ENCODE measurements around the gene PRX.
"Not testable (repeated sequence)": the region's sequence is repeated elsewhere in the genome, so short reads cannot be mapped to it uniquely, and the experiment has no call there.

PRX gene

DNA sequence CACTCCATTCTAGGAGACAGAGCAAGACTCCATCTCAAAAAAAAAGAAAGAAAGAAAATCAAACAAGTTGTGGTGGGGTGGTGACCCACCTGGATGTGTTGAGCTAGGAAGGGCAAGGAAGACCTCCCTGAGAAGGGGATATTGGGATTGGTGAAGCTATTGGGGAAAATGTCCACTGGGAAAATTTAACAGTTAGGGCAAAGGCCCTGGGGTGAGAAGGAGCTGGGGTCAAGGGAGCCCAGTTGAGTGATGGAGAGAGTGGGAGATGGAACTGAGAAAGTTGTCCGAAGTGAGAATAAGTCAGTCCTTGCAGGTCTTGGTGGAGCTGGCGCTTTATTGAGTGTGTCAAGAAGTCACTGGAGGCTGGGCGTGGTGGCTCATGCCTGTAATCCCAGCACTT is 25.1 kb upstream of the PRX start:
- no peak for DNase-seq

DNA sequence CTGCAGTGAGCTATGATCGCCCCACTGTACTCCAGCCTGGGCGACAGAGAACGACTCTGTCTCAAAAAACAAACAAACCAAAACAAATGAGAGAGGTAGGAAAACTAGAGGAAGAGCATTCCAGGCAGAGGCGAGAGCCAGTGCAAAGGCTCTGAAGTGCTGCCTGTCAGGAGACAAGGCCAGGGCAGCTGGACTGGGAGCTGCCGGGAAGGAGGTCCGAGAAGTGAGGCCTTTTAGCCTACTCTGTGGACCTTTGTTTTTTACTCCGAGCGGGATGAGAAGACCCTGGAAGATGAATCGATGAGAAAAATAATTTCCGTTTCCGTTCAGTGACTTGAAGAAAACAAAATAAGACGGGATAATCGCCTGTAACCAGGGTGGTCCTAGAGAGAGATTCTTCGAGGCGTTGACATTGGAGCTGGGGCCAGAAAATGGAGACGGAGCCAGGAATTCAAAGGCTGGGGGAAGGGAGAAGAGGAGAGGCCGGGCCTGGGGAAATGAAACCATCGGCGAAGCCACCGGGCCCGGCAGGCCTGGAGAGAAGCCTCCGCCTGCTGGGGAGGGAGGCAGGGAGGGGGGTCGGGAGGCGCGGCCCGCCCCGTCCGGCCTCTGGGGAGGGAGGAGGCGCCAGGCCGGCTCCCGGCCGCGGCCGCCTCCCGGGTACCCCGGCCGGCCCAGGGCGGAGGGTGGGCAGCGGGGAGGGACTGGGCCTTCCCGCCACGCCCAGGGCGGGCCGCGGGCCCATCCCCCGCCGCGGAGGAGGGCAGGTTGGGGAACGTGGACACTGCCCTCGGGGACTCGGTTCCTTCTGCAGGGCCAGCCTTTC is 20.4 kb upstream of the PRX start:
- DNase-seq: peak; percentile 11 to 38

DNA sequence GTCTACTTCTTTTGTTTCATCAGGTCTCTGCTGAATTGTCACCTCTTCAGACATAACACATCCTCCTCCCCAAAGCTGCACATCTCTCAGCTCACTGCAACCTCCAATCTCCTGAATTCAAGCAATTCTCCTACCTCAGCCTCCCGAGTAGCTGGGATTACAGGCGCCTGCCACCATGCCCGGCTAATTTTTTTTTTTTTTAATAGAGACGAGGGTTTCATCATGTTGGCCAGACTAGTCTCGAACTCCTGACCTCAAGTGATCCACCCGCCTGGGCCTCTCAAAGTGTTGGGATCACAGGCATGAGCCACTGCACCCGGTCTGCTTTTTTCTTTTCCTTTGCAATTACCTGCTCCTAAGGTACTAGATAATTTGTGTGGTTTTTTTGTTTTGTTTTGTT is 19.6 kb upstream of the PRX start:
- DNase-seq: not testable (repeated sequence)

DNA sequence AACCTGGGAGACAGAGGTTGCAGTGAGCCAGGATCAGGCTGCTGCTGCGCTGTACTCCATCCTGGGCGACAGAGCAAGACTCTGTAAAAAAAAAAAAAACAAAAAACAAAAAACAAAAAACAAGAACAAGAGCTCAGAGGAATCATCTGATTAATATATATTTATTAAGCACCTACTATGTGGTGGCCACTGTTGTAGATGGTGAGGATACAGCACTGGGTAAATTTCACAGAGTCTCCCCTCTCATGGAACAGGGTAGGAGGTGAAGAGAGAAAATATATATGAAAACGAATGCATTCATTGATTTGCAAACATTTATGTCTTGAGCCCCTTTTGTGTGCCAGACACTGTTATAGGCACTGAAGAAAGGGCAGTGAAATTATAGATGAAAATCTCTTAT is 18.5 kb upstream of the PRX start:
- DNase-seq: no peak

DNA sequence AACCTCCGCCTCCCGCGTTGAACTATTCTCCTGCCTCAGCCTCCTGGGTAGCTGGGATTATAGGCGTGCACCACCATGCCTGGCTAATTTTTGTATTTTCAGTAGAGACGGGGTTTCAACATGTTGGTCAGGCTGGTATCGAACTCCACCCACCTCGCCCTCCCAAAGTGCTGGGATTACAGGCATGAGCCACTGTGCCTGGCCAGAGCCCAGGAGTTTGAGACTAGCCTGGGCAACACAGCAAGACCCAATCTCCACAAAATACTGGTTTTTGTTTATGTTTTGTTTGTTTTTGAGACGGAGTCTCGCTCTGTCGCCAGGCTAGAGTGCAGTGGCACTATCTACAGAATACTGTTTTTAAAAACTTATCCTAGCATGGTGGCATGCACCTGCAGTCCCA is 17.1 kb upstream of the PRX start:
- DNase-seq: not testable (repeated sequence)

DNA sequence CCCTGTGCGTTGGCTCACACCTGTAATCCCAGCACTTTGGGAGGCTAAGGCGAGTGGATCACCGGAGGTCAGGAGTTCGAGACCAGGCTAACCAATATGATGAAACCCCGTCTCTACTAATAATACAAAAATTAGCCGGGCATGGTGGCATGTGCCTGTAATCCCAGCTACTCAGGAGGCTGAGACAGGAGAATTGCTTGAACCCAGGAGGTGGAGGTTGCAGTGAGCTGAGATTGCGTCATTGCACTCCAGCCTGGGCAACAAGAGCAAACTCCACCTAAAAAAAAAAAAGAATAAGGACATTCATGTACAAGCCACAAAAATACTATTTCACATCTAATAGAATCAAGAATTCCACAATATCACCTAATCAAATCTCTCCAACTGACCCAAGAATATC is 15.0 kb upstream of the PRX start:
- not testable (repeated sequence) for DNase-seq

- peak; percentile 99 for DNase-seq
Measured at GRCh38 chr19:40425450-40426287, 12.5 kb upstream of the PRX start, which contains the start of gene SERTAD1. SERTAD1 (minus strand) TSS chr19:40425992; CDS start chr19:40423546, 2,446 bp downstream.

GRCh38 chr19:40424637-40425449 is 11.7 kb upstream of the PRX start:
- peak; percentile 29 to 41 for DNase-seq

- no peak for DNase-seq
Measured at GRCh38 chr19:40423938-40424337, 10.8 kb upstream of the PRX start.

GRCh38 chr19:40422748-40423566 is 9.8 kb upstream of the PRX start:
- no peak for DNase-seq

GRCh38 chr19:40421993-40422747 is 9.0 kb upstream of the PRX start:
- DNase-seq: no peak

- DNase-seq: peak; percentile 72 to 76
Measured at GRCh38 chr19:40420766-40421765, 7.9 kb upstream of the PRX start.

GRCh38 chr19:40420451-40420765 is 7.2 kb upstream of the PRX start:
- DNase-seq: no peak

GRCh38 chr19:40419780-40420179 is 6.6 kb upstream of the PRX start:
- DNase-seq: no peak

- no peak for DNase-seq
Measured at GRCh38 chr19:40419066-40419612, 6.0 kb upstream of the PRX start.

GRCh38 chr19:40418040-40418439 is 4.9 kb upstream of the PRX start:
- no peak for DNase-seq

DNA sequence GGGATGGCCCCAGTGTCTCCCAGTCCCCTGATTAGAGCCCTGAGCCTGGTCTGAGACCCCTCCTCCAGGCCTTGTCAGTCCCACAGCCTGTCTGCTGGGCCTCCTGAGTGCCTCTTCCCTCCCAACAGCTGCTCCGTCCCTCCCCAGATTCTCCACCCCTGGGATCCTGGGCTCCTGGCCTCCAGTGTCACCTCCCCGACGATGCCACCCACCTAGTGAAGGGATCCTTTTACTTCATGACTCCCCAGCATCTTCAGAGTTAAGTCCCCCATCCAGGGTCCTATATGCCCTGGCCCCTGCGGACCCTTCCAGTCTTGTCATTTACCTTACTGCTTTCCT is 4.4 kb upstream of the PRX start:
- no peak for DNase-seq

DNA sequence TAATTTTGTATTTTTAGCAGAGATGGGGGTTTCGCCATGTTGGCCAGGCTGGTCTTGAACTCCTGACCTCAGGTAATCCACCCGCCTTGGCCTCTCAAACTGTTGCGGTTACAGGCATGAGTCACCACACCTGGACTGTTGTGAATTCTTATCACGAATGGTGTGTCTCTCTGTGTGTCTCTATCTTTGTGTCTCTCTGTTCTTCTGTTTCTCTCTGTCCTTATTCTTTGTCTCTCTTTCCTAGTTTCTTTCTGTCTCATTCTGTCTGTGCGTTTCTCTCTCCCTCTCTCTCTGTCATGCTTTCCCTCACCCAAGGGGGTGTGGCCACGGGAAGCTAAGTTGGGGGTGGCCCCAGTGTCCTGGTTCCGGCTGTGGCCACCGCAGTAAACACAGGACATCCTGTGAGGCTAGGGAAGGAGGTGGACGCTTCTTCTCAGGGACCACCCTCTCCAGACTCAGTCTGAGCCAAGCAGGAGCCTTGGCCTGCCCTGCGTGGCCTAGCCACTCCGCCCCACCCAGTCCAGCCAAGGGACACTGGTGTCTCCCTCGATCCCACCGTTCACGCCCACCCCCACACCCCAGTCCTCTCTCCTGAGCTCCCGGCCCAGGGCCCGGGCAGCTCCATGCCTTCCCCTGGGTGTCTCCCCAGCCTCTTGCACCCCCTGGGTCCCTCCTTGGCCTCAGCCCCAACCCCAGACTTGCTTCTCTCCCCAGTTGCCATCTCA is 3.9 kb upstream of the PRX start:
- DNase-seq: peak; percentile 15 to 21

GRCh38 chr19:40415768-40416167 is 2.6 kb upstream of the PRX start:
- no peak for DNase-seq

All from Kasumi-1 (cell line).